Limb (tissue), 2 donors: ENCODE results near the gene SHPK.

Experiments used
- DNase-seq, 2 donors: peaks; one replicate each; pipeline ENCODE4 v3.0.0-alpha.2; 2016; ENCODE audit errors: extremely low spot score in 2 of 2

The SHPK gene

GRCh38 chr17:3627769-3628167 lies 8.3 kb downstream of the SHPK start:
- DNase-seq, result no peak

DNA sequence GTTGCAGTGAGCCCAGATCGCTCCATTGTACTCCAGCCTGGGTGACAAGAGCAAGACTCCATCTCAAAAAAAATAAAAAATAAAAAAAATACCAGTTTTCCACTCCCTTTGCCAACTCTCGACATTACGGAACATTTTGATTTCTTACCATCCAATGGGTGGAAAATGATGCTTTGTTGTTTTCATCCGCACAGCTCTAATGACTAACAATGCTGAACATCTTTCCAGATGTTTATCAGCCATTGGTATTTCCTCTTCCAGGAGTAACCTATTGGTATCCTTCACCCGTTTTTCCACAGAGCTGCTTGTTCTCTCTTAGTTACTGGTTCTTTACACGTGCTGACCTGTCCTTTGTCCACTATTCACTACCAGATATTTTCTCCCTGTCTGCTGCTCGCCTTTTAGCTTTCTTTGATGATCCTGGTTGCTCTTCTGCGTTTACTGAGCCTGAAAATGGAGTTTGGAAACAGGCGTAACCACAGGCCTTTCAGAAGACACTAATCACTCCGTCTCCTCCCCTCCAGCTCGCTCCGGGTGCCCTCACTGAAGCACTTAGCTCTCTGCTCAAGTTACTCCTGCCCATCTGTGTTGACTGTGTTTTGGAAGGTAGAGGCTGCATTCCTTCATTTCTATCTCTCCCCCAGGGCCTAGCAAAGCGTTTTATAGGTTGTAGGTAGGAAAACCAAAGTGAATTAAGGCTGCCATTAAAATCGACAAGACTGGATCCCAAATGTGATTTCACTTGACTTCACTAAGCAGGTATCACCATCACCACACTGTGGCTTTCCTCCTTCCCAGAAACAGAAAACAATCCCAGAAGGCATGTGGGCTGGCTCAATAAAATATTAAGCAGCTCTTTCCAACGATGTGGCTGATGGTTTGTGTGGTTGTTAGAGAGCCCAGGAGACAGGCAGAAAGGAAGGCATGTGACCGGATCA lies 8.9 kb downstream of the SHPK start:
- DNase-seq, result no peak

DNA sequence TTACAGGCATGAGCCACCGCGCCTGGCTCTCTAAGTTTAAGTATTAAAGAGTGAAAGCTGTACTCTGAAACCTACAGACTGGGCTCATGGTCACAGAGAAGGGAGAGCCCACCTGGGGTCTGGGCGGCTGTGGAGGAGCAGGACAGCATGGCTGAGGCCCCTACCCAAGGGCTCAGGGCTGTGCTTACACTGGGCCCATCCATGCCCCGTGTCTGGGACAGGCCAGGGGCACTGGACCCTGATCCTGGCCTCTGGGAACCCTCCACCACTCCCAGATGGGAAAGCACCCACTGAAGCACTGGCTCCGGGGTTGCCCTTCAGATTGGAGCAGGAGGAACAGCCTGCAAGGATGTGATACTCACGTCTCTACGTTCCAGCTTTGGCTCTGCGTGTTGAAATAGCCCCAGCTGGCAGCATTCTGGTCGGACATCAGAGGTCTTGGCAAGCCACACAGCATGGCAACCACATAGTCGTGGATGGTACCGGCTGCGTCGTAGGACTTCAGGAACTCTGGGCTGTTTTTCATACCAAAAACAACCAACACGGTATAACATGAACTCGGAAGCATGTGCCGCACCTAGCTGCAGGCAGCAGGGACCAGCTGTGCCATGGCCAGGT lies 13.0 kb downstream of the SHPK start:
- DNase-seq, result no peak

- DNase-seq, result no peak
Observed at GRCh38 chr17:3621146-3621720, 14.8 kb downstream of the SHPK start.

GRCh38 chr17:3615160-3615870 lies 20.7 kb downstream of the SHPK start:
- no peak for DNase-seq

- DNase-seq, result no peak
Observed at GRCh38 chr17:3613124-3613523, 22.9 kb downstream of the SHPK start.

DNA sequence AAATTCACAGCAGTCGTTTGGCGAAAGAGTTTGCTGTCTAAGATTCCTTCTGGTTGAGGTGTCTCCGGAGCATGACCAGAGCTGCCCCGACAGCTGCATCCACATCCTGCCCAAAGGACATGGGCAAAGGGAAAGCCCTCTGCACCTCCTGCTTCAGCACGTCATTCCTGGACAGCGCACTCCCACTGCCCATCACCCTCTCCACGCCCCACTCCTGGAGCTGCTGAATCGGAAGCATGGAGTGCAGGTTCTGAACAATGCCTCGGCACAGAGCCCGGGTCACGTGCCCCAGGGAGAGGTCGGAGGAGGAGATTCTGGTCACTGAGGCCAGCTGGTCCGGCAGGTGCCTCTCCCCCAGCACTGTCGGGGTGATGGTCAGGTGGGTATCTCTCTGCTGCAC lies 25.5 kb downstream of the SHPK start:
- DNase-seq, result no peak

DNA sequence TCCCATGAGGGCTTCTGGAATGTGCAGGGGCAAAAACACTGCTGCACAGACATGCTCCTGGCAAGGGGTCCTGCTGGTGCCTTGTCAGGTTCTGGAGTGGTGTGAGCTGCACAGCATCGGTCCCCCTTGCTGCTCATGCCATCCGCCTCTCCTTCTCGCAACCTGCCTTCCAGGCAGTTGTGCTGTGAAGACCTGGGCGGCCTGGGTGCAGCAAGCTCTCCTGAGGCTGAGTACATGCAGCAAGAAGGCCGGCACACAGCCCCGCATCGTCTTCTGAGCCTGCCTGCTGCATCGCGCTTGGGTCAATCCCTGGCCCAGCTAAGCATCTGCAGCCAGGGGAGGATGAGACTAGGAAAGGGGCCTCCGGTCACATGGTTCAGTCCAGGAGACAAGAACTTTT lies 26.4 kb downstream of the SHPK start:
- no peak for DNase-seq

DNA sequence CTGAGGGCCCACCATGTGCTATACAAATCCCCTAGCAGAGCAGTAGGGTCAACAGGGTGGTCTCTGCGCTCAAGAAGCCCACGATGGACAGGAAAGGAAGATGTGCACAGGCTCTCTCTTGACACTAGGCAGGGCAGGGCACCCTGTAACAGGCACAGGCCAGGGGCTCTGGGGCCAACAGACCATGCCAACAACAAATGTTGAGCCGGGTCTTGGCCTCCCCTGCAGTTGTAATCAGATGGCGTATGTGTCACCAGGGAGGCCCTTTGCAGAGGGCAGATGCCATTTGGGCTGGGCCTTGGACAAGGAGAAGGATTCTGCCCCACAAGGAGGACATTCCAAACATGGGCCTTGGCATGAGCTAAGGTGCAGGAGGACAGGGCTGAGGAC lies 32.2 kb downstream of the SHPK start:
- DNase-seq, result no peak

DNA sequence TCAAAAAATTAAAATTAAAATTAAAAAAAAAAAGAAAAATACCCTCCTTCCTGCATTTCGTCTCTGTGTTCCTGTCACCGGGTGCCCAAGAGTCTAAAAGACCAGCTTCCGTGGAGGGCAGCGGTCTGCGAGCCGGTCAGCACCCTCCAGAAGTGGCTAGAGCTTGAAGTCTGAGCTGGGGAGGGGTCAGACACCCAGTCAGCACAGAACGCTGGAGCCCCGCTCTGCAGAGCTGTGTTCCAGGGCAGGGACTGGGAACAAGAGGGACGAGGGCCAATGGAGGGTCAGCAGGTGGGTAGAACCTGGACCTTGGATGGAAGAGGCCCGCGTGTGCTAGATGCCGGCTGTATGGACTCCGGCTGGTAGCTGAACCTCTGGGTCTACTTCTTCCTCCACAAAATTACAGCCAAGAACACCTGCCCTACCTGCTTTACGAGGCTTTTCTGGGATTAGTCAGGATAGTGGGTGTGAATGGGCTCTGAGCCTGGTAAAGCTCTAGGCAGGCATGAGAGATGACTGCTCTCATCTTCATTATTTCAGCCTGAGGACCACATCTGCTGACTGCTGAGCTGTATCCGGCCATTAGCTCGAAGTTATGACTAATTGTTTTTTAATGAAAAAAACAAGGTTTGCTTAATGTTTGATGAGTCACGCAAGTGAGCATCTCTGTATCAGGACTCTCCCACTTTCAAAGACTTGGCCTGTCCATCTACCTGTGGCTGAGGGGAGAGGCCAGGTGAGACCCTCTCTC lies 32.8 kb downstream of the SHPK start:
- DNase-seq, result no peak

DNA sequence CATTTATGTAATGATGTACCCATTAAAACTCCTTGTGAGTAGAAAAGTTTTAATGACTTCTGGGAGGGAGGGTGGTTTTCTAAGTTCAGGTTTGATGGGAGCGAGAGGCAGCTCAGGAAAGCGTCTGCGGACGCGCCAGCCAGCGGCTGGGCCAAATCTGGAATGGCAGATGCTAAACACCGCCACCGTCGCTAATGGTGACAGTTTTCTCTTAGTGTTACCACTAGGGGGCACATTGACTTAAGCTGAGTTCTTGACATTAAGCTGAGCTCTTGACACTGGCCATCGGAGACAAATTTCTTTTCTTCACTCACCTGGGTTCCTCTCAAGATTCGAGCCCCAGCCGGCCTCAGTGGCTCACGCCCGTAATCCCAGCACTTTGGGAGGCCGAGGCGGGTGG lies 33.6 kb downstream of the SHPK start:
- peak in 1 of 2 donors; percentile 4 for DNase-seq

- no peak for DNase-seq
Observed at GRCh38 chr17:3600529-3601205, 35.4 kb downstream of the SHPK start.

DNA sequence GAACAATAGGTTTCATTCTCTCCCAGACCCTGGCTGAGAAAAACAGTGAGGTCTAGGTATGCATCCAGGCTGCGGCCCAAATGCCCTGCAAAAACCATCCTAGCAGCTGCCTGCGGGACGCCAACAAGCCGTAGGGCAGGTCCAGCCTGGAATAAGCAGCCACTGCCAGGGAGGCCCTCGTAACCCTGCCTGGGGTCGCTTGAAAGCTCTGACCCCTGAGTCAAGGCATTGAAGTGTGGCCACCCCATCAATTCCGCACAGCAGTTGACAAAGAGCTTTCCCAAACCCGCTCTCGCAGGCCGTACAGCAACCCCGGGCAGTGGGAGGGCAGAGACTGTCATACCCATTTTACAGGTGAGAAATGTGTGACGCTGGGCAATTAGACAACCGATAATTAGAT lies 38.0 kb downstream of the SHPK start:
- no peak for DNase-seq

GRCh38 chr17:3596804-3597464 lies 39.1 kb downstream of the SHPK start:
- DNase-seq, result peak in 1 of 2 donors; percentile 11

DNA sequence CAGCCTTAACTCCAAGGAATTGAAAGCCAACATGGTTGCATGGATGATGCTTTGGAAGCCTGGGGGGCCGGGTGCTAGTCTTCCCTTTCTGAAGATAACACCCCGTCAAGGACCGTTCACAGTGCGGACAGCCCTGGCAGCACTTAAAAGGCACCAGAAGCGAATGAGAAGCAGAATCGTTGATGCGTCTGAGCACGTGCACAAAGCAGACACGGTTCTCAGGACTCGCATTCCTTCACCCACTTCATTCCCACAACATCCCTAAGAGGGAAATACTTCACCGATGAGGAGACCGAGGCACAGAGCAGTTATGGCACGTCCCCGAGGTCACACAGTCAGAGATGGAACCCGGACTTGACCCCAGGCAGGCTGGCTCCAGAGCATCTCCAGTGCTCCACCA lies 41.1 kb downstream of the SHPK start:
- DNase-seq, result no peak

DNA sequence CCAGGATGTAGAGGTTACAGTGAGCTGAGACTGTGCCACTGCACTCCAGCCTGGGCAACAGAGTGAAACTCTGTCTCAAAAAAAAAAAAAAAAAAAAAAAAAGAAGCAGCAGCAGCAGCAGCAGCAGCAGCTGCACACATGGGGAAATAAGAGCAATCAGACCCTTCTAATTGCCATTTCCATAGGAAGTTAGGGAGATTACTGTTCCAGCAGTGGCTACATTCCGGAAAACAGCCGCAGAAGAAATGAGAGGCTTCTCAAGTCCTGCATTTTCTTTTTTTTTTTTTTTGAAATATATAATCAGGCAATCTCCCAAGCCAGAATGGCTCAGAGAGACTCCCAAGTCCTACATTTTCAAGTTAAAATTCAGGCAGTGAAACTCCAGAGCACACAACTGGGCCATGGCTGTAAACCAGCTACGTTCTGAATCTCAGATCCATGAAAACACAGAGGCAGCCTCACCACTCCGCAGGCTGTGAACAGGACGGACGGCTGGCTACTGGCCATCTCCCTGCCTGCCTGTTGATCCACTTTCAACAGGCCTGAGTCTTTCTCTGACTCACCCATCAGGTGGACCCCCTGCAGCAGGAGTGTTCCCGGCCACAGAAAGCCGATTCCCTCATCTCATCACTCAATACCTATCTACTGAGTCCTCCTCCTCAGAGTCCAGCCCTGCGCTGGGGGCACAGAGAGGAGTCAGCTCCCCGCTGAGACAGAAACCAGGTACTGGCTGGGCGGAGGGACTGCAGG lies 41.8 kb downstream of the SHPK start:
- DNase-seq, result peak in 1 of 2 donors; percentile 66

DNA sequence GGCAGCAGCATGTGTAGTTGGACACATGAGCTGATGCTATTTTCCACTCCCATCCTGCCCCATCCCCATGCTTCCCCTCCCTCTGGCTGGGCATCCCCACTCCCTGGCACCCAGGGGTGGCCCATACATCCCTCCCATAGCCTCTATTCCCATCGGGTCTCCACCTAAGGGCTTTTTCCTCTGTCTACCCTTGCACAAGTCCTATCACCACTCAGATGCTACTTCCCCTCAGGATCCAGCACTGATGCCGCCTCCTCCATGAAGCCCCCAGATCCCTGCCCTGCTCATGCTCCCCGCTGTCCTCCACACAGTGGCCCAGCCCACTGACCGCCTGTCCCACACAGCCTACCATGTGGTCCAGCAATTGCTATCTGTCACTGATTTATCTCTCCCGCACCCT lies 42.7 kb downstream of the SHPK start:
- no peak for DNase-seq

DNA sequence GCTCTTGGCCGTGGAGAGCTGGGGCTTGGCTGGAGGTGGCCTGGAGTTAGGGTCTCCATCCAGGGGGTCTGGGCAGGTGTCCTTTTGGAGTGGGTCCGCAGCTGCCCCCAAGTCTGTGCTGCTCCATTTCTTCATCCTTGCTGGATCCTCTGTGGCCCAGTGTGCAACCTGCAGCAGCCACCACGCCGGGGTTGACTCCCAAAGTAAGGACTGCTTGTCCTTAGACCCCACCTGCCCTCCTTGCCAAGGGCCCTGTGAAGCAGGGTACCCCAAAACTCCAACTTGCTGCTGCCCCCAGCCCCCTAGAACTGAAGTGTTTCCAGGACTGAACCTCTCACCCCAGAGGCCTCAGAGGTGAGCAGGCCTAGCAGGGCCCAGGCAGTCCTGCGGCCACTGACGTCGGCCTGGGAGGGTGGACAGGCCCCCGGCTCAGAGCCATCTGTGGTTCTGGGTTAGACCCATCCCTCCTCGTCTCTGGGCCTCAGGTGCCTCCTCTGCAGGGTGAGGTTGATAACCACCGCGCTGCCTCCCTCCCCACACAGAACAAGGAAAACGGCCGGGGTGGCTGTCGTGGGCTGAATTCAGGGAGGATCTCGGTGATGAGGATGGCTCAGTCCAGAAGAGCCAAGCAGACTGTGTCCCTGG lies 43.7 kb downstream of the SHPK start:
- no peak for DNase-seq

DNA sequence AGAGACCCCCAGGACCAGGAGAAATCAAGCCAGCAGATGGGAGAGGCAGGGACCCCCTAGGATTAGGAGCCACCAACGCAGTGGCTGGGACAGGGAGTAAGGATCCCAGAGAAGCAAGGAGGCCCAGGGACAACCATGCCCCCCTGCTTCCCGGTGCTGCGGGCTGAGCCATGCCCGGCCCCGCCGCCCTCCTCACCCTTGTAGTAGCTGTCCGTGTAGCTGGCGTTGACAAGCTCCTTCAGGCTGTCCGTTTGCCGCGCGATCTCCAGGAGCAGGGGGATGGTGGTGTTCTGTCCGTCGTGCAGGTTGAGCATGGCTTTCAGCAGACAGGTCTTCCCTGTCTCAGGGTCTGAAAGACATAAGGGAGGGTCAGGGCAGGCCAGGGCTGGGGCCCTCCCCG lies 45.3 kb downstream of the SHPK start:
- DNase-seq, result no peak
